Neural progenitor cell (in vitro differentiated cells): ENCODE measurements around the gene NUDT3.

Source experiments
- EZH2 ChIP-seq: fragments of 200-600 bp; sonication (generic); IDR thresholded peaks from 2 replicates; pipeline ENCODE4 v1.6.1; 2017; ENCODE audit warnings: antibody characterized with exemption, mild to moderate bottlenecking, moderate library complexity
- EZH2phosphoT487 ChIP-seq: fragments of 200-600 bp; sonication (generic); IDR thresholded peaks from 2 replicates; pipeline ENCODE4 v1.6.1; 2017; ENCODE audit warnings: antibody characterized with exemption
- TF ChIP-seq, protein P1 (sequence below): fragments of 200-600 bp; sonication (generic); IDR thresholded peaks from 2 replicates; pipeline ENCODE4 v1.5.1; 2017; ENCODE audit warnings: antibody characterized with exemption, mild to moderate bottlenecking

DNA sequence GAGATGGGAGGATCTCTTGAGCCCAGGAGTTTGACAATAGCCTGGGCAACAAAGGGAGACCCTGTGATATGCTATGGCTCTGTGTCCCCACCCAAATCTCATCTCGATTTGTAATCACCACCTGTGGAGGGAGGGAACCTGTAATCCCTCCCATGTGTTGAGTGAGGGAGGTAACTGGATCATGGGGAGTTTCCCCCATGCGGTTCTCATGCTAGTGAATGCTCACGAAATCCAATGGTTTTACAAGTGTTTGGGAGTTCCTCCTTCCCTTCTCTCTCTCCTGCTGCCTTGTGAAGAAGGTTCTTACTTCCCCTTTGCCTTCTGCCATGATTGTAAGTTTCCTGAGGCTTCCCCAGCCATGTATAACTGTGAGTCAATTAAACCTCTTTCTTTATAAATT, 3.4 kb downstream of the NUDT3 start:
- TF ChIP-seq, protein P1, sequence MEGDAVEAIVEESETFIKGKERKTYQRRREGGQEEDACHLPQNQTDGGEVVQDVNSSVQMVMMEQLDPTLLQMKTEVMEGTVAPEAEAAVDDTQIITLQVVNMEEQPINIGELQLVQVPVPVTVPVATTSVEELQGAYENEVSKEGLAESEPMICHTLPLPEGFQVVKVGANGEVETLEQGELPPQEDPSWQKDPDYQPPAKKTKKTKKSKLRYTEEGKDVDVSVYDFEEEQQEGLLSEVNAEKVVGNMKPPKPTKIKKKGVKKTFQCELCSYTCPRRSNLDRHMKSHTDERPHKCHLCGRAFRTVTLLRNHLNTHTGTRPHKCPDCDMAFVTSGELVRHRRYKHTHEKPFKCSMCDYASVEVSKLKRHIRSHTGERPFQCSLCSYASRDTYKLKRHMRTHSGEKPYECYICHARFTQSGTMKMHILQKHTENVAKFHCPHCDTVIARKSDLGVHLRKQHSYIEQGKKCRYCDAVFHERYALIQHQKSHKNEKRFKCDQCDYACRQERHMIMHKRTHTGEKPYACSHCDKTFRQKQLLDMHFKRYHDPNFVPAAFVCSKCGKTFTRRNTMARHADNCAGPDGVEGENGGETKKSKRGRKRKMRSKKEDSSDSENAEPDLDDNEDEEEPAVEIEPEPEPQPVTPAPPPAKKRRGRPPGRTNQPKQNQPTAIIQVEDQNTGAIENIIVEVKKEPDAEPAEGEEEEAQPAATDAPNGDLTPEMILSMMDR, result no peak
- no peak for TF ChIP-seq EZH2
- TF ChIP-seq EZH2phosphoT487, result no peak
